Right renal cortex interstitium (tissue), 3 donors: ENCODE results near the gene SLC16A2. TPM values are rescaled to one million over a fixed set of nuclear protein-coding genes. Genes with fewer than 3 reads are reported as not detected.
A peak's percentile ranks its signal among the peaks of the same experiment; 100 is the strongest.

Experiments used
- DNase-seq, 3 donors: peaks; one replicate each; pipeline ENCODE4 v3.0.0-alpha.2; 2013; ENCODE audit warnings: low read depth in 3 of 3, low spot score in 2 of 3
- polyA plus RNA-seq, 3 donors: library from polyadenylated mRNA; unstranded; fragments of 120-200 nt; gene quantifications; one replicate each; pipeline ENCODE4 v1.2.1, GENCODE V29; 2013; ENCODE audit not compliant: insufficient read length in 3 of 3

The SLC16A2 gene
- polyA plus RNA-seq, 3 donors: 28.4 to 29.7 (median 29.3) TPM

DNA sequence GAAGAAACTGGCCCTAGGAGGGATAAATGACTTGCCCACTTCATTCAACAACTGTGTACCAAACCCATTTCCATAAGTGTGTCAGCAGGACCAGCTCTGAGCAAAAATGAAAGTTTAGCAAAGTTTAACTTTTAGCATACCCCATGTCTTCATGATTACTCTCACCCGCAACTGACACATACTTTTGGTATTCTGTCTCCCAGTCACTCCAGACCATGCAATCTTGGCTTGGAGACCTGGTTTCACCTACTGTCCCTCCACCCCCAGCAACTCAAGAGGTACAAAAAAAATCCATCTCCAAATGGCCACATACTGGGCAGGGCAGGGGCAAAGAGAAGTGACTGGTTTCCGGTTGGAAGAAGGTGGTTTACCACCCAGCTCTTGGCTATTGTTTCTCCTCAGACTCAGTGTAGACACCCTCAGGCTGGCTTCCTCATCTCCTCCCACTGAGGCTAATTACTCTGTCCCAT is 113.3 kb downstream of the SLC16A2 start:
- DNase-seq: no peak

DNA sequence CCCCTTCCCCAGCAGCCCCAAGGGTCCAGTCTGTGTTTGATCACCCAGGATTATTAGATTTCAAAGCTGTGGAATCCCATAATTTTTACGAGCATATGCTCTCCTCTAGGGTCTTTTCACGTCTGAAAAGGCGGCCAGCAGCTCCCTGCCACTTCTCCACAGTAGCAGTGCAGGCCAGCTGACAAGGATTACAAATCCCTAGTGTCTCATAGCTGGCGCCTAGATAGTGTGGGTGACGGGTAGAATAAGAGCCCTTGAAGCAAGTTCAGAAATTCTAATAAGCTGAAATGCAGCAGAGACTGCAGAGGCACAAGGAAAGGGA is 113.8 kb downstream of the SLC16A2 start:
- DNase-seq: no peak

DNA sequence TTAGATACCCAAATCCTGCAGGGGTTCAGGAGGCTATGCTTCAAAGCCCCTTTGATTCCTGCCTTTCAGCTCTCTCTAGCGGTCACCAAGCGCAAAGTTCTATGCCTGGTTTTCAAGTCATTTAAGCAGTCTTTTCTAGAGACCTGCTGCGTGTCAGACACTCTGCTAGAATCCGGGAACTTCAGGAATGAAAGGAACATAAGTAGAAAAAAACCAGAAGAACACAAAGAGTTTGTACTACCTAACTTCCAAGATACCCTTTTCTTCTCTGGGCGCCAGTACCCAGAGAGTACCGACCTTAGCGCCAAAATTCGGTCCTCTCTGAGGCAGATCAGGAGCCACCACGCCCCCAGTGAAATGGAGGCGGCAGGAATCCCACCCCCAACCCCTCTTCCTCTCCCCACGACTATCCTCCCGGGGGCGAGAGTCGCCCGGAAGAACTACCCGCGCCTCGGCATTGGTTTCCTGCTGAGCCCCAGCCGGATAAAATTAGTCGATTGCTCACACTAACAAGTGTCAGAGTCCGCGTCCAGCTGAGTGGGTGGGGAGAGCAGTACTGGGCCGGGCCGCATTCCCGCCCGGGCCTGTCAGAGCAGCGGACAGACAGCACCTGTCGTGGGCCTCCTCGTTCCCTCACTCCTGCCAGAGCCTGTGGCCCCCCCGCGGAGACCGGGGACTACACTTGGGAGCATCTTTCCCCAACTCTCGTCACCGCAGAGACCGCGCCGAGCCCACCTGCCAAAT is 114.3 kb downstream of the SLC16A2 start:
- peak; percentile 18 to 42 (median 39) for DNase-seq

DNA sequence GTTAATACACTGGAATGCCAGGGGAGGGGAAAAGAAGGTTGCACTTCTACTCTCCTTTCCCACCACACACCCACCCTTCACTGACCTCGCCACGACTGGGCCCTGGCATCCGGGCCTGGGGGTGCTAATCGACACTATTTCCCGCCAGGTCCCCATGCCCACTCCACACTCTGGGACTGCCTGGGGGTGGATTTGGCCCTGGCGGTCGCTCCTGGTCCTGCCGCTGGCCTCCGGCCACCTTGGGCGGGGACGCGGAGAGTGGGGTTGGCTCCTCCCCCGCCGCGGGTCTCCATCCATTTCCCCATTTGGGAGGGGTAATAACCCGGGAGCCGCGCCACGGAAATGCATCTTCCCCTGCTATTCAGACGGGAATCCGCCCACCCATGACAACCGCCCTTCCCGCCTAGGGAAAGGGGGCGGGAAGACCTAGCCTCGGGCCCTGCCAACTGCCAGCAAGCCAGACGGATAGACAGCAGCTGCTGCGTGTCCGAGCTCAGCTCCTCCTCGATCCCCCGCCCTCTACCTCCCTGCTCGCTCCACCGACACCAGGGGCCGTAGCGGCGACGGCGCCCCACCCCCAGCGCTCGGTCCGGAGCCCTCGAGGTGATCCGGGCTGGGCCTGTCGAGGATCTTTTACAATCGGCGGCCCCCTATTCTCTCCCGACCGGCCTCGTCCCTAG is 115.0 kb downstream of the SLC16A2 start:
- peak; percentile 27 to 70 (median 57) for DNase-seq

DNA sequence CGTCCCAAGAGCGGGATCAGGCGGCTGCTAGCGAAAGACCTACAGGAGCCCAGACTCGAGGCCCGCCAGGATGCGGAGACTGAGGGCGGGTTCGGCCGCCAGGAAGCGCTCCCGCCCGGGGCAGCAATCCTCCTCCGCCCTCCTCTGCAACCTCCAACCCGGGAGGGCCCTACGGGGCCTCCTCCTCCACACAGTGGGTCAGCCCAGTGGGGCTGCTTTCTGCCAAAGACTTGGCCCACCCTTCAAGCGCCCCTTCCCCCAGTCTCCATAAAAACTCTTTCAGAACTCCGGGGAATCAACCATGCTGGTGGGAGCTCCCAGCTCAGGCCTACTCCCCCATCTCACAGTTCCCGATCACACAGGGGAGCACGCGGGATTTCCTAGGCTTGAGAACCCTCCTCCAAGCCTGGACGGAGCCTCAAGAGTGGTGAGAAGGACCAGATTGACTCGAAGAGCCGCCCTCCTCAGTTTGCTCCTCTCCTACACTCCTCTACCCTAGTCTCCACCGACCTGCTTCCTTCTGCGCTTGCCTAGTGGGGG is 115.6 kb downstream of the SLC16A2 start:
- peak; percentile 10 to 38 (median 29) for DNase-seq

DNA sequence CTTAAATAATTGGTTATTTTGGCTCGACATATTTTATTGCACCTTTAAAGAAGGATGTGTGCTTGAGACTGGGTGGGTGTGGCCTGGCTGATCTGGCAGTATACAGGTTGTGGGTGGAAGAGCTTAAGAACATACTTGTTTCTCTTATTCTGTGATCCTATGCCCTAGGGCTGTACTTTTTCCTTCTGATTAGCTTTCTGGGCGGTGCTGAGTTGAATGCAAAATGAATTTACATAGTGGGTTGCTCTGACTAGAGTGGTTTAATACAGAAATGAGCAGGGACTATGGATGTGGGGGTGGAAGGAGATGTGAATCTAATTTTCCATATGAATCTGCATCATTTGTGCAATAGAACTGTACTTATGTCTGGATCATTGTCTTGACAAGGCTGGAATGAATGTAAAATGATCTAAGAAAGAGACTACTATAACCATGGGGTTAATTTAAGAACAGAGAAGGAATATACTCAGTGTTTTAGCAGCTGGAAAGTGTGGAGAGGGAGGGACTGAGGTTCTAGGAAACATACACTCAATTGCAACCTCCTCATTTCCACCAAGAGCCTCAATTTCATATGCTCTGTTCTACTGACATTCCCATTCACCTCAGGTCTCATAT is 119.4 kb downstream of the SLC16A2 start:
- no peak for DNase-seq

DNA sequence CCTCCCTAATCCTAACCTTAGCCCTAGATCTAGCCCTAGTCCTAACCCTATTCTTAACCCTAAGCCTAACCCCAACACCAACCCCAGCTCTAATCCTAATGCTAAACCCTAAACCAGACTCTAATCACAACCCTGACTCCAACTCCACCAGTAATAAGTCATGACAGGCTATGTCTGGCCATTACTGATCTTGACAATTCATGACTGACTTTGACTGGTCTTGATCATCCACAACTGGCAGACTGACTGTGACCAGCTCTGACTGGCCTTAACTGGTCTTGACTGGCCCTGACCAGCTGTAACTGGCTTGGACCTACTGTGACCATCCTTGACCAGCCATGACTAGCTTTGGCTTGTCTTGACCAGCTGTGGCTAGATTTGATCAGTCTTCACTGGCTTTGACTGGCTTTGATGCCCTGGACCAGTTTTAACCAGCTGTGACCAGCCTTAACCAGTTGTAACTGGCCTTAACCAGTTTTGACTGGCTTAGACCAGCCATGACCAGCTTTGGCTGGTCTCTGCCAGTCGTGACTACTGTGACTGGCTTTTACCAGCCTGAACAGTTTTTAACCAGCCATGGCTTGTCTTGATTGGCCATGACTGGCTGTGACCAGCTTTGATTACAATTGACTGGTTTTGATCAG is 124.7 kb downstream of the SLC16A2 start:
- DNase-seq: no peak

DNA sequence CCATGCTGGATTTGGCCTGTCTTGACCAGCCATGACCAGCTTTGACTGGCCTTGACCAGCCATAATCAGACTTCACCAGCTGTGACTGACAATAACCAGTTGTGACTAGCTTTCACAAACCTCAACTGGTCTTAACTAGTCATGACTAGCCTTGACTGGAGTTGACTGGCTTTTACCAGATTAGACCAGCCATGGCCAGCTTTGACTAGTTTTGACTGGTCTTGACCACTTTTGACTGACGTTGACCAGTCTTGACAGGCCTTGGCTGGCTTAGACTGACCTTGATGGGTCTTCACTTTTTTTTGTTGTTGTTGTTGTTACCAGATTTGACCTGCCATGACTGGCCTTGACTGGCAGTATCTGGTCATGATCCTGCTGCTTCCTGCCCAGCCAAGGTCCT is 125.7 kb downstream of the SLC16A2 start:
- no peak for DNase-seq

DNA sequence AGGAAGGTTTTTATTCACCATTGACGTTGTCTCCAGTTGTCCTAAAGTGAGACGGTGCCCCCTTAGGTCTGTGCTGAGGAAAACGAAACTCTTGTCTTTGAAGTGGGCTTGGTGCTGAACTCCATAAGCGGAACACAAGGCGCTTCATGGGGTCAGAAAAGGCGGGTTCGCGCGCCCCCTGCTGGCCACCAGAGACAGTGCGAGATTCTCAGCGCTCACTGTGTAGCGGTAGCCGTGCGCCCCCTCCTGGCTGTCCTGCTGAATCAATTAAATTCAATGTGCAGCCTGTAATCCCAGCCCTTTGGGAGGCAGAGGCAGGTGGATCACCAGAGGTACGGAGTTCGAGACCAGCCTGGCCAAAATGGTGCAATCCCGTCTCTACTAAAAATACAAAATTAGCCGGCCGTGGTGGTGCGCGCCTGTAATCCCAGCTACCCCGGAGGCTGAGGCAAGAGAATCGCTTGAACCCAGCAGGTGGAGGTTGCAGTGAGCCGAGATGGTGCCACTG is 129.1 kb downstream of the SLC16A2 start:
- DNase-seq: peak; percentile 23 to 38 (median 29)

DNA sequence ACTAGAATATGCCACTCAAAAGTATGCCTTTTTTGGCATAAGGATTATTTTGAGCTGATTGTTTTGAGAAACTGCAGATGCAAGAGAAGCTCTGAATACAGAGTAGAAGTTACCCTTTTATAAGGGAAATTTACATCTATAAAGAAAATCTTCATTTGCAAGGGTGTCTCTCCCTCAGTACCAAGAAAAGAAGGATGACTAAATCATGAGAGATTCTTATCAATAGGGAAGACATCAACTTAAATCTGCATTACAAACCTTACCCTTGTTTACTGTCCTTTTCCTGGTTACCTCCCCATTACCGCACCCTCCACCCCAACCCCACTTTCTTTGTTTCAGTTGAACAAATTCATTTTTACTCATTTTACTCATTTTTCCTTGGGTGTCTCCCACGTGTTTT is 130.6 kb downstream of the SLC16A2 start:
- DNase-seq: no peak

DNA sequence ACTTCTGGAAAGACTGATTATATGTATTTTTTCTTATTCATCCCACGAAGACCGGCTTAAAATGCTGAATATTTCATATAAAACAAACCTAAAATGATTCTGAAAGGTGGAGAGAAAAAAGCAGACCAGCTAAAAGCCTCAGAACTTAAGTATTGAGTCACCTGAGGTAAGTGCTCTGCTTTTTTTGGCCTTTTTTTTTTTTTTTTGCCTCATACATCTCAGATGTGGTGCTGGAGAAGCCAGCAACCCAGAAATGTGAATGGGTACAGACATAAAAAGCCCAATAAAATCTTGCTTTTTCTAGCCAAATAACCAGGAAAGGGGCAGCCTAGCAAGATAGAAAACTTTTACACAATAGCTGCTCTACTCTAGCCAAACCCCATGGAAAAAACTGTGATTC is 136.1 kb downstream of the SLC16A2 start:
- DNase-seq: no peak

DNA sequence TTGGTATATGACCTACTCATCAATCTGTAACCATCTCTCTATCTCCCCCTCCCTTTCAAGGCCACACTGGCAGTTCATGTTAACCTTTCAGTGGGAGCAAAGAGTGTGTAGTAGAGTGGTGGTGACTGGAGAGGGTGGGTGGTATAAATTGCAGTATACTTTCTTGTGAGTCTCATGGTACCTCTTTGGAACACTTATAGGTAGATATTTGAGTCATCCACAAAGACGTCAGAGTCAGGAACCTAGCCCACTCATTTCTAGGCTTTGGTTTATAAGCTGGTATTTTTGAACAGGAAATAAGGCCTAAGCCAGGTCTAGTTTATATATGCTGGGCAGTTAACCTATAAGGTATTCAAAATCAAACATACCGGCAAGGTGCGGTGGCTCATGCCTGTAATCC is 156.8 kb downstream of the SLC16A2 start:
- no peak for DNase-seq

DNA sequence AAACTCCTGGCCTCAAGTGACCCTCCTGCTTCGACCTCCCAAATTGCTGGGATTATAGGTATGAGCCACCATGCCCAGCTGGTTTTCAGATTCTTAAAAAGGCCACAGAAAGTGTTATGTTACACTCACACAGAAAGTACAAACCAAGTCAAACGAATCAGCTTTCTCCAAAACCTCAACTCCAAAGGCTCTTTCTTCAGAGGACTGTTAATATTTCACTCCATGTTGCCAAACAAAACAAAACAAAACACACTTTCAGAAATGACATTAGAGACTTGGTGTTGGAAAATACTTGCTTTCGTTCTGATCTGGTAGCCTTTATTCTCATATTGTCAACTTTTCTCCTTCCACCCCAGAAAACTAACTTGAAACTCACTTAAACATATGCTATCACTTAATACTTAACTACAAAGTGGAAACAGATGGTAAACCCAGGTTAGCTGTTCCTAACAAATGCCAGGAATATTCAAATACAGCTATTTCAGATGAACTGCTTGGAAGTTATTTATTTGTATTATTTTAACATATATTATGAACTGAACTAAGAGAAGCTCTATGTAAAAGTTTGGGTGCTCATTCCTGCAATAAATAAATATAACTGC is 158.4 kb downstream of the SLC16A2 start:
- no peak for DNase-seq

Other genes starting within 250 kb of the SLC16A2 start
- gene ZCCHC13, start 117.3 kb upstream of the SLC16A2 start, polyA plus RNA-seq: not detected
- gene RLIM, start 193.1 kb downstream of the SLC16A2 start, polyA plus RNA-seq: 10 to 100 TPM; 32.8 to 33.8 (median 33.1) TPM